ENCODE results near the gene UBE2M.

Gene UBE2M

DNA sequence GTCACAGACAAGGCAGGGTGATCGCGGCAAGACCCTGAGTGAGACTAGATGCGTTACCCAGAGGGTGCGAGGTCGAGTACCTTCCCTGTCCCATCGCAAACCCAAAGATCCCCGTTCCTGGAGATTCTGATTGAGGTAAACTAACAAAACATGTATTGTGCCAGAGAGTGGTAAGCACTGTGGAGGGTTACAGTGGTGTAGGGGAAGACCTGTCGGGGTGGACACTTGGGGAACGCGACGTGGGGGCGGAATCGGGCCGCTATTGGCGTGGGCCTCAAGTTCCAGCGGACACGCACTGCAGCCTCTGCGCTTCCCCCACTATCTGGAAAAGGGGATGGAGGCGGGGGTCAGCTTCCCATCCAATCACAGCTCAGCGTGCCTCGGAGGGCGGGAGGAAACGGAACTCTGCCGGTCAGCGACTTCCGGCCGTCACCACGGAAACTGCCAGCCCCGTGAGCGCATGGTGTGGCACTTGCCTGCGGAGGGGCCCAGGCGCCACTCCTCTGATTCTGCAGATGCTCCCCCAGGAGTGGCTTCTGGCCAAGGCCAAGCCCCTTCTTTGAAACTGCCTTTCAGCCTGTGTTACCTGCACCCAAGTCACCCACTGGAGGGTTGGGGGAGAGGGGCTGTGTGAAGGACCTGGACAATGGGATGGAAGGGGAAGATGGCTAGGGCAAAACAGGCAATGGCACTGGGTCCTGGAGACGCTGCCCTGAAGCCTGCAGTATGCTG lies 1.0 kb upstream of the UBE2M start:
- H3K79me2 ChIP-seq (ENCODE audit: control insufficient read depth, insufficient read depth, low read length, unreplicated experiment) = peaks cover 28% of the 10 kb centered on the region
- H3K4me1 ChIP-seq (ENCODE audit: control insufficient read depth, insufficient read depth, low read length, unreplicated experiment) = peaks cover 14% of the 10 kb centered on the region
- no peaks in the 10 kb centered on the region for H3K36me3 ChIP-seq (ENCODE audit: insufficient read depth, low read length)
- H3K4me3 ChIP-seq (ENCODE audit: low read depth, low read length) = peak overlapping the region; percentile 96
- H2AFZ ChIP-seq (ENCODE audit: low read length, unreplicated experiment) = peak overlapping the region; percentile 56
- peak overlapping the region; percentile 98 for H3K27ac ChIP-seq (ENCODE audit: low read depth, low read length)
- H3K27me3 ChIP-seq (ENCODE audit: insufficient read depth, low read length) = no peaks in the 10 kb centered on the region

DNA sequence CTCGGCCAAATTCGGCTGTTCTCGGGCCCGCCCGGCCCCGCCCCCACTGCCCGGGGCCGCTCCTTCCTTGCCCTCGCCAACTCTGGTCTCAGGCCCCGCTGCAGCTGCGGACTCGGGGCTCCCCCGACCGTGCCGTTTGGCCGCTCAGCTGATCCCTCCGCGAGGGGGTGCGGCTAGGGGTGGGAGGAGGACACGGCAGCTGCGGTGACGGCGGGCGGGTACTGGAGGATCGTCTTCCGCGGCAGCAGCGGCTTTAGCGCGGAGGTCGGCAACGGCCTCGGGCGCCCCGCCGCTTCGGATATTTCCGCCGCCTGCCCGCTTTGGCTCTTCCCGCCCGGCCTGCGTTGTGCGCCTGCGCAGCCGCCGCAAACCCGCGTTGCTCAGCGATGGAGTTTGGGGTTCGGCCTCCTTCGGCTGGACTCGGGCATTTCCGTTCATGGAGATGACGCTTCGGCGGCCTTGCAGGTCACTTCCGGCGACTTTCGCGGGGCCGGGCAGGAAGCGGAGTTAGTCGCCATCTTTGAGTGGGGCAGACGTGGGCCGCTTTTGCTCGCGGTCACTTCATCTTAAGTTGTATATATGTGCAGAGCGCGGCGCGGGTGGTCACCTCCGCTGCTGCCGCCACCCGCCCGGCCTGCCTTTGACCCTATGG lies 338 bp upstream of the UBE2M start:
- peaks cover 17% of the 10 kb centered on the region for H3K4me1 ChIP-seq (ENCODE audit: control insufficient read depth, insufficient read depth, low read length, unreplicated experiment)
- H3K4me3 ChIP-seq (ENCODE audit: low read depth, low read length) = peak overlapping the region; percentile 96
- no peaks in the 10 kb centered on the region for H3K36me3 ChIP-seq (ENCODE audit: insufficient read depth, low read length)
- H2AFZ ChIP-seq (ENCODE audit: low read length, unreplicated experiment) = peak overlapping the region; percentile 56
- H3K27me3 ChIP-seq (ENCODE audit: insufficient read depth, low read length) = no peaks in the 10 kb centered on the region
- peak overlapping the region; percentile 98 for H3K27ac ChIP-seq (ENCODE audit: low read depth, low read length)
- peaks cover 28% of the 10 kb centered on the region for H3K79me2 ChIP-seq (ENCODE audit: control insufficient read depth, insufficient read depth, low read length, unreplicated experiment)

GRCh38 chr19:58557221-58558065 lies 968 bp downstream of the UBE2M start:
- Histone ChIP-seq H2AFZ (ENCODE audit: low read length, unreplicated experiment) (no peak overlapping the region), H3K4me1 (ENCODE audit: control insufficient read depth, insufficient read depth, low read length, unreplicated experiment) (peaks cover 21% of the 10 kb centered on the region)

GRCh38 chr19:58556622-58557220 lies 1.7 kb downstream of the UBE2M start:
- H3K27me3 ChIP-seq (ENCODE audit: insufficient read depth, low read length) = no peaks in the 10 kb centered on the region
- H3K4me3 ChIP-seq (ENCODE audit: low read depth, low read length) = peak overlapping the region; percentile 88
- H3K27ac ChIP-seq (ENCODE audit: low read depth, low read length) = 0 out of 2 replicates have a peak overlapping the region, but pooled peaks have one; percentile 98
- peaks cover 3% of the 10 kb centered on the region; the same call in 1 of the 2 replicates for H3K36me3 ChIP-seq (ENCODE audit: insufficient read depth, low read length)
- H3K4me1 ChIP-seq (ENCODE audit: control insufficient read depth, insufficient read depth, low read length, unreplicated experiment) = peaks cover 21% of the 10 kb centered on the region
- H3K79me2 ChIP-seq (ENCODE audit: control insufficient read depth, insufficient read depth, low read length, unreplicated experiment) = peaks cover 28% of the 10 kb centered on the region
- no peak overlapping the region for H2AFZ ChIP-seq (ENCODE audit: low read length, unreplicated experiment)

More at GRCh38 chr19:58557221-58558065, 968 bp downstream of the UBE2M start:
- Histone ChIP-seq H3K27ac (ENCODE audit: low read depth, low read length) (peak overlapping the region; percentile 98), H3K36me3 (ENCODE audit: insufficient read depth, low read length) (peaks cover 3% of the 10 kb centered on the region; the same call in 1 of the 2 replicates), H3K4me3 (ENCODE audit: low read depth, low read length) (peak overlapping the region; percentile 88), H3K79me2 (ENCODE audit: control insufficient read depth, insufficient read depth, low read length, unreplicated experiment) (peaks cover 28% of the 10 kb centered on the region), H3K27me3 (ENCODE audit: insufficient read depth, low read length) (no peaks in the 10 kb centered on the region)

DNA sequence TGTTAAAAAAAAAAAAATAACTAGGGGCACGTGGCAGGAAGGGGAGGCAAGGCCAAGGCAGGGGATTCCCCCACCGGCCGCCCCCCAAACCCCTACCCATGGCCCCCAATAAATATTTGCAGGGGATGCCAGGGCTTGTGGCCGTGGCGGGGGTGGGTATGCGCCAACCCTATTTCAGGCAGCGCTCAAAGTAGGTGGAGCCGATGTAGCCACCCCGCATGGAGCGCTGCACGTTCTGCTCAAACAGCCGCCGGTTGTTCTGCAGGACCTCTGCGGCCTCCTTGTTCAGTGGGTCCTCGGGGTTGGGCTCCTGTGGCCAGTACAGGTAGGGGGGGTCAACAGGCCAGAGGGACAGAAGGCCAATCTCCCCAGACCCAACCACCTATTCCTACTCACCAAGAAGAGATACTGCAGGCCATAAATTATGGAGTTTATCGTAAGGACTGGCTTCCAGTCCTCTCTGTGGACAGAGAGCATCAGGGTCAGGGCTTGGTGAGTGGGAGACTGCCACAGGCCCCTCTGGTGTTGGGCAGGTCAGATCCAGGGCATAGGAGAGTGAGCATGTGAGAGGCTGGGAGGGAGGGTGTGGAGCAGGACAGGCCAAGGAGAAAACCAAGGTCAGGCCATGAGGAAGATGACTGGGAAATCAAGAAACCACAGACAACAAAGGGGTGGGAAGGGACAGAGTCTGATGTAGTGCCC lies 2.3 kb downstream of the UBE2M start:
- H3K4me1 ChIP-seq (ENCODE audit: control insufficient read depth, insufficient read depth, low read length, unreplicated experiment) = peaks cover 21% of the 10 kb centered on the region
- no peak overlapping the region; the same call in 1 of the 2 replicates for H3K27ac ChIP-seq (ENCODE audit: low read depth, low read length)
- peaks cover 5% of the 10 kb centered on the region for H3K36me3 ChIP-seq (ENCODE audit: insufficient read depth, low read length)
- peak overlapping the region; percentile 88; the same call in 1 of the 2 replicates for H3K4me3 ChIP-seq (ENCODE audit: low read depth, low read length)
- no peak overlapping the region for H2AFZ ChIP-seq (ENCODE audit: low read length, unreplicated experiment)
- H3K79me2 ChIP-seq (ENCODE audit: control insufficient read depth, insufficient read depth, low read length, unreplicated experiment) = peaks cover 28% of the 10 kb centered on the region
- H3K27me3 ChIP-seq (ENCODE audit: insufficient read depth, low read length) = no peaks in the 10 kb centered on the region

GRCh38 chr19:58555369-58555885 lies 3.0 kb downstream of the UBE2M start:
- no peaks in the 10 kb centered on the region for H3K27me3 ChIP-seq (ENCODE audit: insufficient read depth, low read length)
- peaks cover 21% of the 10 kb centered on the region for H3K4me1 ChIP-seq (ENCODE audit: control insufficient read depth, insufficient read depth, low read length, unreplicated experiment)
- peaks cover 28% of the 10 kb centered on the region for H3K79me2 ChIP-seq (ENCODE audit: control insufficient read depth, insufficient read depth, low read length, unreplicated experiment)
- H3K4me3 ChIP-seq (ENCODE audit: low read depth, low read length) = peak overlapping the region; percentile 82
- H3K36me3 ChIP-seq (ENCODE audit: insufficient read depth, low read length) = peaks cover 9% of the 10 kb centered on the region
- peak overlapping the region; percentile 89 for H3K27ac ChIP-seq (ENCODE audit: low read depth, low read length)
- peak overlapping the region; percentile 70 for H2AFZ ChIP-seq (ENCODE audit: low read length, unreplicated experiment)

DNA sequence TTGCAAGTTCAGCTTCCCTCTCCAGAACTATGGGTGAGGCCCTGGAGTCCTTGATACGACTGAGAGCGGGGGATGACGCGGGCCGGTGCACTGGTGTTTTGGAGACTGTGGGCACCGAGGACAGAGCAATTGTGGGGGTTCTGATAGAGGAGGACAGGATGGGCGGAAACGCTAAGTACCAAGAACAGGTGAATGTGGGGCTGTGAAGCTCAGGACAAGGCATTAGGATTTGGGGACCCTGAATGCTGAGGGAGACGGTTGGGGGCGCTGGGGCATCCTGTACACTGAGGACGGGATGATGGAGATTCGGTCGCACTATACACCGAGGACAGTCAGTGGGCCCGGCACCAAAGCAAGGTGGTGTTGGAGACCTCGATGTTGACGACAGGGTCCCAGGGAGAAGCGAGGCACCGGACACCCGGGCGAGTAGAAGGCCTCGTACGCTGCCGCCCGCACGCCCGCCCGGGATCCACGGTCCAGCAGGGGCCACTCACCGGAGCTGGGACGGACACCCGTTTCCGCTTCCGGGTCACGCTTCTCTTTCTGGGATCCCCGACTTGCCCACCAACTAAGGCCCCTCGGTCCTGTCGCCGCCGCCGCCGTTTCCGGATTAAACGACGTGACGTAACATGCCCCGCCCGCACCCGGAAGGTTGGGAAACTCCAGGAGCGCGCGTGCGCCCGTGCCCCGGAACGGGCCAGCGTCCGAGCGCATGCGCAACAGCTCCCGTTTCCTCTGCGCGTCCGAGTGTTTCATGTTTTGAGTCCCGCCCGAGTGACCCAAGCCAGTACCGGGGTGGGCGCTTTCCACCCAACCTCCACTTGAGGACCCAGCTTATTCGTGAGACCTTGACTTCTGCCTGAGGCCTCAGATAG lies 3.7 kb downstream of the UBE2M start, which contains the start of gene CHMP2A:
TSS of gene CHMP2A (minus strand) at position 612 of the 875 bp plus-strand sequence. CDS start 893 bp downstream, outside the sequence.
- Histone ChIP-seq H3K36me3 (ENCODE audit: insufficient read depth, low read length) (peaks cover 9% of the 10 kb centered on the region), H3K4me1 (ENCODE audit: control insufficient read depth, insufficient read depth, low read length, unreplicated experiment) (peaks cover 19% of the 10 kb centered on the region), H3K27me3 (ENCODE audit: insufficient read depth, low read length) (no peaks in the 10 kb centered on the region), H3K4me3 (ENCODE audit: low read depth, low read length) (peak within 1 kb of the TSS; percentile 82), H2AFZ (ENCODE audit: low read length, unreplicated experiment) (peak within 1 kb of the TSS; percentile 70), H3K27ac (ENCODE audit: low read depth, low read length) (peak within 1 kb of the TSS; percentile 89), H3K79me2 (ENCODE audit: control insufficient read depth, insufficient read depth, low read length, unreplicated experiment) (peaks cover 28% of the 10 kb centered on the region)

GRCh38 chr19:58553799-58554493 lies 4.5 kb downstream of the UBE2M start:
- H3K36me3 ChIP-seq (ENCODE audit: insufficient read depth, low read length) = peaks cover 9% of the 10 kb centered on the region
- peaks cover 29% of the 10 kb centered on the region for H3K79me2 ChIP-seq (ENCODE audit: control insufficient read depth, insufficient read depth, low read length, unreplicated experiment)

More at GRCh38 chr19:58553799-58554493, 4.5 kb downstream of the UBE2M start:
- Histone ChIP-seq H3K4me1 (ENCODE audit: control insufficient read depth, insufficient read depth, low read length, unreplicated experiment) (peaks cover 18% of the 10 kb centered on the region), H3K27ac (ENCODE audit: low read depth, low read length) (peak overlapping the region; percentile 89), H2AFZ (ENCODE audit: low read length, unreplicated experiment) (no peak overlapping the region), H3K27me3 (ENCODE audit: insufficient read depth, low read length) (no peaks in the 10 kb centered on the region), H3K4me3 (ENCODE audit: low read depth, low read length) (peak overlapping the region; percentile 82)
